Heart left ventricle (tissue), 13 donors: ENCODE data around the gene MYL6.
A peak's percentile ranks its signal among the peaks of the same experiment; 100 is the strongest.

Experiments used
- POLR2A ChIP-seq, 2 donors: fragments of 450-650 bp; IDR thresholded peaks; one replicate each; pipeline ENCODE4 v1.6.1; 2017; ENCODE audit warnings: antibody characterized with exemption in 2 of 2, mild to moderate bottlenecking in 2 of 2, moderate library complexity in 2 of 2
- TF ChIP-seq, protein P1 (sequence below), 12 donors: fragments of 200-600 bp; sonication (generic) in 4 of 12; IDR thresholded peaks; one replicate each; pipeline versions ENCODE4 v1.5.0 to v1.8.0; 2018 to 2022; ENCODE audit warnings: antibody characterized with exemption in 12 of 12, mild to moderate bottlenecking in 5 of 12
- donor health status: ischemic (EF 13 %, LVEDD 7.1; RV severe dilation, severe dysfunction).
- donor health status: DM: no; HTN: yes; CAD: no.
- donor health status: DM: no; HTN: no; CAD: no.
- donor health status: ischemic (EF 25% LVEDD 6.9; RV normal size, moderate dysfunction).
- donor health status: ischemic (EF 25% LVEDD 5.7; RV mildly dilated, moderate dysfunction).
- donor health status: ischemic (EF 35%, LVEDD 5.7; RV mildly dilated, moderate dysfunction).
- donor health status: nonischemic (EF 11% LVEDD 7.7; RV severe dilation, severe dysfunction).
- donor health status: DM: yes; HTN: yes; CAD: no.
- donor health status: PGD.
- donor health status: ischemic (EF 29% LVEDD 5.4; RV normal size, mild dysfunction).
- donor health status: nonischemic (EF 23%, LVEDD 6.1; RV moderate dilation, normal function).

DNA sequence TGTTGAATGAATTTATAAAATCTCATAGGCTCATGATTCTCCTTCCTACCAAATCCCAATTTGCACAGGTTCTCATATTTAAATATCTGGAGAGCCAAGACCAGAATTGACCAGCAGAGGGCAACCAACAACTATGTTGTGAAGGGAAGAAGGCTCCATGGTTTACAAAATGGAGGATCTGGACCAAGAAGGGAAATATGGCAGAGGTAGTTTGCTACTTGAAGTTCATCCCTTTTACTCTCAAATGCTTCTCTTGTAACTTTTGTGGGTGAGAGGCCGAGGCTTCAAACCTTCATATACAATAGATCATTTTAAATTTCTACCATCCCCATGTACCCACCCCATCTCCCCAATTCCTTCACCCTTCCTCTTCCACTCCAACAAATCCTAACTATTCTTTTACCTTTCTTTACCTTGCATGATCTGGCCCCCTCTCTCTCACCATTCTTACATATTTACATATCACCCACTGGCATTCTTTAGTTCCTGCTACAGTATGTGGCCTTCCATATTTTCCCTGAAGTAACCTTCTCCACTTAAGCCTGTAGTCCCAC, 34.9 kb downstream of the MYL6 start:
- TF ChIP-seq POLR2A (IDR thresholded peaks at IDR 0.05): no peak
- TF ChIP-seq, protein P1, sequence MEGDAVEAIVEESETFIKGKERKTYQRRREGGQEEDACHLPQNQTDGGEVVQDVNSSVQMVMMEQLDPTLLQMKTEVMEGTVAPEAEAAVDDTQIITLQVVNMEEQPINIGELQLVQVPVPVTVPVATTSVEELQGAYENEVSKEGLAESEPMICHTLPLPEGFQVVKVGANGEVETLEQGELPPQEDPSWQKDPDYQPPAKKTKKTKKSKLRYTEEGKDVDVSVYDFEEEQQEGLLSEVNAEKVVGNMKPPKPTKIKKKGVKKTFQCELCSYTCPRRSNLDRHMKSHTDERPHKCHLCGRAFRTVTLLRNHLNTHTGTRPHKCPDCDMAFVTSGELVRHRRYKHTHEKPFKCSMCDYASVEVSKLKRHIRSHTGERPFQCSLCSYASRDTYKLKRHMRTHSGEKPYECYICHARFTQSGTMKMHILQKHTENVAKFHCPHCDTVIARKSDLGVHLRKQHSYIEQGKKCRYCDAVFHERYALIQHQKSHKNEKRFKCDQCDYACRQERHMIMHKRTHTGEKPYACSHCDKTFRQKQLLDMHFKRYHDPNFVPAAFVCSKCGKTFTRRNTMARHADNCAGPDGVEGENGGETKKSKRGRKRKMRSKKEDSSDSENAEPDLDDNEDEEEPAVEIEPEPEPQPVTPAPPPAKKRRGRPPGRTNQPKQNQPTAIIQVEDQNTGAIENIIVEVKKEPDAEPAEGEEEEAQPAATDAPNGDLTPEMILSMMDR (IDR thresholded peaks at IDR 0.05): peak; percentile 71 to 87 (median 78)
